IPS-NIHi7 (cell line): Measurements from ENCODE around the gene GRAMD4.

Source experiments
- DNase-seq: peaks from one replicate; pipeline ENCODE4 v3.0.0; 2012; ENCODE audit warnings: mixed read lengths; ENCODE audit errors: extremely low spot score

Gene GRAMD4

GRCh38 chr22:46655861-46656608 lies 35.8 kb downstream of the GRAMD4 start:
- no peak for DNase-seq

GRCh38 chr22:46656856-46657654 lies 36.9 kb downstream of the GRAMD4 start:
- DNase-seq = no peak

- no peak for DNase-seq
Measured at GRCh38 chr22:46657655-46657953, 37.4 kb downstream of the GRAMD4 start.

- no peak for DNase-seq
Measured at GRCh38 chr22:46657996-46658947, 38.1 kb downstream of the GRAMD4 start.

GRCh38 chr22:46659059-46659790 lies 39.0 kb downstream of the GRAMD4 start:
- DNase-seq = no peak

GRCh38 chr22:46659791-46660186 lies 39.6 kb downstream of the GRAMD4 start:
- DNase-seq = no peak

- DNase-seq = no peak
Measured at GRCh38 chr22:46660604-46661201, 40.5 kb downstream of the GRAMD4 start.

GRCh38 chr22:46661221-46661851 lies 41.1 kb downstream of the GRAMD4 start:
- DNase-seq = no peak

GRCh38 chr22:46662226-46662625 lies 42.0 kb downstream of the GRAMD4 start:
- no peak for DNase-seq

- no peak for DNase-seq
Measured at GRCh38 chr22:46663001-46663400, 42.8 kb downstream of the GRAMD4 start.

- no peak for DNase-seq
Measured at GRCh38 chr22:46663436-46664100, 43.4 kb downstream of the GRAMD4 start.

GRCh38 chr22:46664301-46664855 lies 44.2 kb downstream of the GRAMD4 start:
- no peak for DNase-seq

GRCh38 chr22:46665151-46665695 lies 45.0 kb downstream of the GRAMD4 start:
- DNase-seq = no peak

GRCh38 chr22:46665751-46666280 lies 45.6 kb downstream of the GRAMD4 start:
- DNase-seq = no peak

GRCh38 chr22:46666577-46667244 lies 46.5 kb downstream of the GRAMD4 start:
- no peak for DNase-seq

GRCh38 chr22:46667245-46667623 lies 47.0 kb downstream of the GRAMD4 start:
- no peak for DNase-seq

- DNase-seq = no peak
Measured at GRCh38 chr22:46668116-46668515, 47.9 kb downstream of the GRAMD4 start.

- no peak for DNase-seq
Measured at GRCh38 chr22:46669201-46669600, 49.0 kb downstream of the GRAMD4 start.
